Activated effector memory CD4-positive, alpha-beta T cell treated with Interleukin-2 at 50 U/mL for 16 hours (primary cell): Measurements from ENCODE around the gene CHST15.
A peak's percentile ranks its signal among the peaks of the same experiment; 100 is the strongest.

ENCODE experiments used
- DNase-seq: peaks from one replicate; pipeline ENCODE4 v3.0.0-alpha.2; 2020

CHST15 gene

GRCh38 chr10:123994417-123995081 is 98.8 kb downstream of the CHST15 start:
- peak; percentile 64 for DNase-seq

- no peak for DNase-seq
Measured at GRCh38 chr10:123993534-123994416, 99.6 kb downstream of the CHST15 start.

- no peak for DNase-seq
Measured at GRCh38 chr10:123991611-123992570, 101.5 kb downstream of the CHST15 start.

GRCh38 chr10:123990889-123991288 is 102.5 kb downstream of the CHST15 start:
- no peak for DNase-seq

GRCh38 chr10:123988694-123989093 is 104.7 kb downstream of the CHST15 start:
- no peak for DNase-seq

DNA sequence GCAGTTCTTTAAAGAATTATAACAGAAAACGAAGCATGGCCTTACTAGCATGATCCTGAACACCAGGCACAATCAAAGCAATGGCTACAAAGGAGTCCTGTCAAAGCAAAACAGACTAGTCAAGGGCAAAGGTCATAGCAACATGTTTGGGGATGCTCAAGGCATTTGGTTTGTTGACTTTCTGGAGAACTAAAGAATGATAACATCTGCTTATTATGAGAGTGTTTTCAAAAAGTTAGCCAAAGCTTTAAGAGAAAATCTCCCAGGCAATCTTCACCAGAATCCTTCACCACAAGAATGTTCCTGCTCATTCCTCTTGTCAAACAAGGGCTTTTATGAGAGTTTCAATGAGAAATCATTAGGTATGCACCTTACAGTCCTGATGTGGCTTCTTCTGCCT is 106.7 kb downstream of the CHST15 start:
- DNase-seq, result no peak

DNA sequence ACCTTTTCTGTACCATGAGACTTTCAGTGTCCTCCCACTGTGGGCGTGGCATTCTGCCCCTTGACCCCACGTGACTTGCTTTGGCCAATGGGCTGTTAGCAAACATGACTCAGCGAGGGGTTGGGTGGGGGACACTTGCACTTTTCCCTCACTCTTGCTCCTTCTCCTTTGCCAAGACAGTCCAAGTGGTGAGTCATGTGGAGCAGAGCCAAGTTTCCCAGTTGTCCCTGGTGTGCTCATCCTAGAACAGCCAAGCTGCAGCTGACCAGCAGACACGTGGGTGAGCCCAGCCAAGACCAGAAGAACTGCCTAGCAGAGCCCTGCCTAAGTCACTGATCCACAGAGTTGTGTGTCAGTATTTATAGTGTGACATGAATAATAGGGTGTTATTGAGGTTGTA is 119.0 kb downstream of the CHST15 start:
- no peak for DNase-seq

- no peak for DNase-seq
Measured at GRCh38 chr10:123972481-123973401, 120.7 kb downstream of the CHST15 start.

DNA sequence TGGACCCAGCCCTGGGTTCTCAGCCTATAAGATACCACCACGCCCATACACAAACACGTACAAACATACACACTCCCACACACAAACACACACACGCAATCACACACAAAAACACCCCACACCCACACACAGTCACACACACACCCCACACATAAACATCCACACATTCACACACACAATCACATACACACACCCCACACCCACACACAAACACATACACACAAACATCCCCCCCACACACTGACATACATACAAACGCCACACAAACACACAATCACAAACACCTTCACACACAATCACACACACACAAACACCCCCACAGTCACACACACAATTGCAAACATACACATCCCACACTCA is 122.5 kb downstream of the CHST15 start:
- DNase-seq, result no peak

DNA sequence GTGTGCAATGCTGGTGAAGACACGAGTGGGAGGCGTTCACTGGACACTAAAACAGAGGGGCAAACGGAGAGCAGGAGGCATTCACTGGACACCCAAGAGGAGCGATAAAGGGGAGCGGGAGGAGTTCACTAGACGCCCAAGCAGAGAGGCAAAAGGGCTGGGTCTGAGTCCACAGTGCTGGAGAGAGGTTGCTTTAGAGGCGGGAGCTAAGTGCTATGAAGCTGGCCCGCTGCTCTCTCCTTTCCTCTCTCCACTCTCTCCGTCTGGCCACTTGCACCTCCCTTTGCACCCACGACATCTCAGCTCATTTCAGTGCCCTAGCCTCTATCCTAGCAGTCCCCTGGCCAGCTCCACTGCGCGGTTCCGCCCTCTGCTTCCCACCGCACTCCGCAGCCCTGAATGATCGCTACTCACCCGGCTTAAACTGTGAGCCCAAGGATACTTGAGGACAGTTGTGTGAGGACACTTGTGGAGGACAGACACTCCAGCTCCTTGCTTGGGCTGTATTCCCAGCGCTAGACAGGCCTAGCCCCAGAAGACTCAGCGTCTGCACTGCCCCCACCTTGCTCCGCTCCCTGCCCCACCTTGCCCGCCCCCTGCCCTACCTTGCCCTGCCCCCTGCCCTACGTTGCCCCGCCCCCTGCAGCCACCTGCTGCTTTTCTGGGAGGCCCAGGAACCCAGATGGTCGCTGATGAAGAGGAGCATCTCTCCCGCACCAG is 123.0 kb downstream of the CHST15 start:
- DNase-seq, result no peak

GRCh38 chr10:123967626-123968243 is 125.7 kb downstream of the CHST15 start:
- DNase-seq, result no peak

DNA sequence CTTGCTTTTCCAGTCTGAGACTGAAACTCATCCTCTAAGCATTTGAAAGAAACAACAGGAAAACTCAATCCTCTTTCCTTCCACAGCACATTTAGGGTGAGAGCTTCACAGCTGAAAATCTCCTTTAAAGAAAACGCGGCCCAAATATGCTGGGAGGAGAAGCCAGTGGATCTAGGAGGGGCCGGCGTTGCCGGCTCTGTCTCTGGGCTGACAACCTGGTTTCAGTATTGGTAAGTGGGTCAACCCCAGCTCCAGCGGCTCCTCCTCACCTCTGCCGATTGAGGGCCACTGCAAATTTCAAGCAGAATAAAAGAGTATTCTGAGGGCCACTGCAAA is 126.5 kb downstream of the CHST15 start:
- DNase-seq, result no peak

DNA sequence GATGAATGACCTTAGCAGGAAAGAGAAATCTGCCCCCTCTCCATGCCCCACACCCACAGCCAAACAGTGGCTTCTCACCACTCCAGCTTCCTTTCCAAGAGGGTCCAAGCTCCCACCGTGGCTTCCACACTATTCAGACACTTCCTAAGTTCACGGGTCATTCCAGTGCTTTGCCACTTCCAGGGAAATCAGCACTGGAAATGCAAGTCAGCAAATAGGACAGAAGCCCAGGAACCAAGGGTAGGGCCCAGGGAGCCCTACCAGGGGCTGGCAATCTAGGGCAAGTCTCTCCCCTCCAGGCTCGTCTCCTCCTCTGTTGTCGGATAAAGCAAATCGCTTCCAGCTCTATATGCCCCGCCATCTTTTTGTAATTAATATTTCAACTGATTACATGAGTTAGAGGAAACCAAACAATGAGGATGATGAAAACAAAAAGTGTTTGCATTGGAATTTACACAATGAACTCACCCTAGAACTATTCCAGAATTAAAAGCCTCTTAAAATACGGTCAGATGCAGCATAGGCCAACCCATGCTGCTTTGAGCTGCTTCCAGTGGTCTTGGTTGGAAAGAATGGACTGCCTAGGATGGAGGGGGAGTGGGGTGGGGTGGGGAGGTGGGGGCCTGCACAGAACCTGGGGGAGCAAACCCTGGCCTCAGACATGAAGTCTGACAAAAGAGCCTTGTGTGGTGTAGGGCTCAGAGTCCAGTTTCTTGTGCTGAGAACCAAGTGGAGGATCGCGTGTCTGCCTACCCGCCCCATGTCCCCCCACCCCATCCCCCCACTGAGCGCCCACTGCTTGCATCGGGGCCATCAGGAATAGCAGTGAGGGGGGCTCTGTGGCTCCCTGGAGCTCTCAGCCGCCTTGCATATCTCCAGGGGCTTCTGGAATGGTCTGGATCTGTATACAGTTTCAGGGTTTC is 127.2 kb downstream of the CHST15 start:
- DNase-seq, result no peak

DNA sequence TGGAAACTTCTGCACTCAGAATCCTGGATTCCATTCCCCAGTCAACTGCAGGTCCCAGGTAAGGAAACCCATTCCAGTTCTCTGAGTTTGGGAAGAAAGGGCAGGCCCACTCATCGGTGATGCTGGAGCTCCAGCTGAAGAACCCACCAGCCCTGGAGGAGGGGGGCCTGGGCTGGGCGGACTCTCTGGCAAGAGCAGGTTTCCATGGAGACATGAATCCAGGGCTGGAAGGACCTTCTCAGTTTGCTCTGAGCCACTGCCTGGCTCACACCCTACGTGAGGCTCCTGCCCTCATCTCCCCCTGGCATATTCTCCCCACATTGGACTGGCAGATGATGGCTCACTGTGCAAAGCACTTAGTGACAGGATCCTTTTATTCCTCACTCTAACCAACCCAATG is 128.4 kb downstream of the CHST15 start:
- no peak for DNase-seq

GRCh38 chr10:123962756-123963530 is 130.5 kb downstream of the CHST15 start:
- no peak for DNase-seq

DNA sequence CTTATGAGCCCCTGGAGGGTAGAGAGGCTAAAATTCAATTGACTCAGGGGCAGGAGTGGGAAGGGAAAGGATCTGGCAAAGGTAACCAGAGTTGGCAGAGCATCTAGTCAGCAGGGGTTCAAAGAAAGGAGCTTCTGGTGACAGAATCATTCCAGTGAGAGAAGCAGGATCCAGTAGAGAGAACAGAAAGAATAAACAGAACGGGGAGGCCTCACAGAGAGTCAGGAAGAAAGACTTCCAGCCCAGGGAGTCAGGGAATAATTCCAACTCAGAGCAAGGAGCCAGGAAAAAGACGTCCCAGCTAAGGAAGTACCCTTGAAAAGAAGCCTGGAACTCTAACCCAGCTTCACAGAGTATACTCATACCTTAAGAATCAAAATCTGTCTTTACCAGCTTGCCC is 135.2 kb downstream of the CHST15 start:
- DNase-seq, result no peak
